GM06990 (cell line): ENCODE results near the gene PLXND1.

Experiments
- DNase-seq: peaks from one replicate; pipeline ENCODE4 v3.0.0-alpha.2; 2011; ENCODE audit not compliant: insufficient read length; ENCODE audit errors: extremely low read depth
- H3K27me3 ChIP-seq: replicated peaks from 2 replicates; pipeline ENCODE4 v1.6.0; 2011; ENCODE audit warnings: low read length; ENCODE audit not compliant: control insufficient read depth, insufficient read depth
- H3K36me3 ChIP-seq: 2 replicates; pipeline ENCODE4 v1.5.1; 2011; ENCODE audit warnings: low read length; ENCODE audit not compliant: control insufficient read depth, insufficient read depth
- H3K4me3 ChIP-seq: replicated peaks from 2 replicates; pipeline ENCODE4 v1.5.1; 2011; ENCODE audit warnings: low read depth, mild to moderate bottlenecking, control low read depth, low read length
- TF ChIP-seq, protein P1 (sequence below): IDR thresholded peaks from 2 replicates; pipeline ENCODE4 v1.5.1; 2011; ENCODE audit warnings: low read length, control low read depth, mild to moderate bottlenecking, inconsistent platforms; ENCODE audit not compliant: insufficient read depth, poor library complexity, severe bottlenecking

The PLXND1 gene, protein sequence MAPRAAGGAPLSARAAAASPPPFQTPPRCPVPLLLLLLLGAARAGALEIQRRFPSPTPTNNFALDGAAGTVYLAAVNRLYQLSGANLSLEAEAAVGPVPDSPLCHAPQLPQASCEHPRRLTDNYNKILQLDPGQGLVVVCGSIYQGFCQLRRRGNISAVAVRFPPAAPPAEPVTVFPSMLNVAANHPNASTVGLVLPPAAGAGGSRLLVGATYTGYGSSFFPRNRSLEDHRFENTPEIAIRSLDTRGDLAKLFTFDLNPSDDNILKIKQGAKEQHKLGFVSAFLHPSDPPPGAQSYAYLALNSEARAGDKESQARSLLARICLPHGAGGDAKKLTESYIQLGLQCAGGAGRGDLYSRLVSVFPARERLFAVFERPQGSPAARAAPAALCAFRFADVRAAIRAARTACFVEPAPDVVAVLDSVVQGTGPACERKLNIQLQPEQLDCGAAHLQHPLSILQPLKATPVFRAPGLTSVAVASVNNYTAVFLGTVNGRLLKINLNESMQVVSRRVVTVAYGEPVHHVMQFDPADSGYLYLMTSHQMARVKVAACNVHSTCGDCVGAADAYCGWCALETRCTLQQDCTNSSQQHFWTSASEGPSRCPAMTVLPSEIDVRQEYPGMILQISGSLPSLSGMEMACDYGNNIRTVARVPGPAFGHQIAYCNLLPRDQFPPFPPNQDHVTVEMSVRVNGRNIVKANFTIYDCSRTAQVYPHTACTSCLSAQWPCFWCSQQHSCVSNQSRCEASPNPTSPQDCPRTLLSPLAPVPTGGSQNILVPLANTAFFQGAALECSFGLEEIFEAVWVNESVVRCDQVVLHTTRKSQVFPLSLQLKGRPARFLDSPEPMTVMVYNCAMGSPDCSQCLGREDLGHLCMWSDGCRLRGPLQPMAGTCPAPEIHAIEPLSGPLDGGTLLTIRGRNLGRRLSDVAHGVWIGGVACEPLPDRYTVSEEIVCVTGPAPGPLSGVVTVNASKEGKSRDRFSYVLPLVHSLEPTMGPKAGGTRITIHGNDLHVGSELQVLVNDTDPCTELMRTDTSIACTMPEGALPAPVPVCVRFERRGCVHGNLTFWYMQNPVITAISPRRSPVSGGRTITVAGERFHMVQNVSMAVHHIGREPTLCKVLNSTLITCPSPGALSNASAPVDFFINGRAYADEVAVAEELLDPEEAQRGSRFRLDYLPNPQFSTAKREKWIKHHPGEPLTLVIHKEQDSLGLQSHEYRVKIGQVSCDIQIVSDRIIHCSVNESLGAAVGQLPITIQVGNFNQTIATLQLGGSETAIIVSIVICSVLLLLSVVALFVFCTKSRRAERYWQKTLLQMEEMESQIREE (N-terminal part only)

DNA sequence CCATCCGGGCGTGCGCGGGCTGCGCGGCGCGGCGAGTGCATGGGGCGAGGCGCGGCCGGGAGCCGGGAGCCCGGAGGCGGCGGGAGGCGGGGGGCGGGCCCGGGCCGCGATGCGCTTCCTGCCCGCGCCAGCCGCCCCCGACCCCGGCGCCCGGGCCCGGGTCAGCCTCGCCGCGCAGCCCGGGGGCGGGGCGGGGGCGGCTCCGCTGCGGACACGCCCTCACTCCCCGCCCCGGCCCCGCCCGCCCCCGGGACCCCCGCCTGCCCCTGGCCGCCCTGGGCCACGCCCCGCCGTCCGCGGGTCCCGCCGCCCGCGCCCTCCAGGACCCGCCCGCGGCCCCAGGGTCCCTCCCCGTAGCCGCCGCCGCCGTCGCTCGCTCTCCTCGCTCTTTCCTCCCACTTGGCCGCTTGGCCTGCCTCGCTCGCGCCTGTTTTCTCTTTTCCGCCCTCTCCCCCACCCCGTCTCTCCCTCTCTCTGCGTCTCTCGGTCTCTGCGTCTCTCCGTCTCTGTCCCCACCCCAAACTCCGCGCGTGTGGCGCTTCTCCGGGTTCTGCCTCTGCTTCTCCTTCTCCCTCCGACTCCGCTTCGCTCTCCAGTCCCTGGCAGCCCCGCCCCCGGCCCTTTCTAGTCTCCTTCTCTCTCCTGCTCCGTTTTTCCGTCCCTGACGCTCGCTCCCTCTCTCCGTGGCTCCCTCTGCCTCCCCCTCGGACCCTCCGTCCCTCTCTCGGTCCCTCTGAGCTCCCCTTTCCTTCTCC is at the start of gene PLXND1:
TSS of gene PLXND1 (minus strand) at position 41 of the 755 bp plus-strand sequence. CDS start at position 4, 37 bp downstream.
- H3K27me3 ChIP-seq = peaks cover 7% of the 10 kb centered on the region; the same call in 1 of the 2 replicates
- H3K36me3 ChIP-seq = no peaks in the 10 kb centered on the region
- TF ChIP-seq, protein P1, sequence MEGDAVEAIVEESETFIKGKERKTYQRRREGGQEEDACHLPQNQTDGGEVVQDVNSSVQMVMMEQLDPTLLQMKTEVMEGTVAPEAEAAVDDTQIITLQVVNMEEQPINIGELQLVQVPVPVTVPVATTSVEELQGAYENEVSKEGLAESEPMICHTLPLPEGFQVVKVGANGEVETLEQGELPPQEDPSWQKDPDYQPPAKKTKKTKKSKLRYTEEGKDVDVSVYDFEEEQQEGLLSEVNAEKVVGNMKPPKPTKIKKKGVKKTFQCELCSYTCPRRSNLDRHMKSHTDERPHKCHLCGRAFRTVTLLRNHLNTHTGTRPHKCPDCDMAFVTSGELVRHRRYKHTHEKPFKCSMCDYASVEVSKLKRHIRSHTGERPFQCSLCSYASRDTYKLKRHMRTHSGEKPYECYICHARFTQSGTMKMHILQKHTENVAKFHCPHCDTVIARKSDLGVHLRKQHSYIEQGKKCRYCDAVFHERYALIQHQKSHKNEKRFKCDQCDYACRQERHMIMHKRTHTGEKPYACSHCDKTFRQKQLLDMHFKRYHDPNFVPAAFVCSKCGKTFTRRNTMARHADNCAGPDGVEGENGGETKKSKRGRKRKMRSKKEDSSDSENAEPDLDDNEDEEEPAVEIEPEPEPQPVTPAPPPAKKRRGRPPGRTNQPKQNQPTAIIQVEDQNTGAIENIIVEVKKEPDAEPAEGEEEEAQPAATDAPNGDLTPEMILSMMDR = no peak
- DNase-seq = no peak
- peak within 1 kb of the TSS; percentile 54 for H3K4me3 ChIP-seq

DNA sequence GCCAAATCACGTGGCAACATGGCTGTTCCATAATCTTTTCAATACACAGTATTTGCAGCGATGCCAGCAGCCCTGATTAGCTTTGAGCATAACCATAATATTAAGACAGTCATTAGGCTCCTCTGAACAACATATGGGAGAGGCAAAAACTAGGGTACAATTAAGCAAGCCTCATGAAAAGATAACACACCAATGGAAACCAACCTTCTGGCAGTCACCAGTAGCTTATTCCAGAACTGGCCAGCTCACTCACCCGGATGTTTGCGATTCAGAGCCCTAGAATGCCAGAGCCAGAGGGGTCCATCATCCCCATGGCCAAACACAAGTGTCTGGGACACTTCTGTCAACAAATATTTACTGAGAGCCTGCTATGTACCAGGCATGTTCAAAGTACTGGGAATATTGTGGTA is 48.8 kb upstream of the PLXND1 start:
- TF ChIP-seq, protein P1 = no peak
- H3K4me3 ChIP-seq = no peak overlapping the region
- DNase-seq = no peak
- H3K27me3 ChIP-seq = no peaks in the 10 kb centered on the region
- H3K36me3 ChIP-seq = peaks cover 1% of the 10 kb centered on the region; the same call in 1 of the 2 replicates

DNA sequence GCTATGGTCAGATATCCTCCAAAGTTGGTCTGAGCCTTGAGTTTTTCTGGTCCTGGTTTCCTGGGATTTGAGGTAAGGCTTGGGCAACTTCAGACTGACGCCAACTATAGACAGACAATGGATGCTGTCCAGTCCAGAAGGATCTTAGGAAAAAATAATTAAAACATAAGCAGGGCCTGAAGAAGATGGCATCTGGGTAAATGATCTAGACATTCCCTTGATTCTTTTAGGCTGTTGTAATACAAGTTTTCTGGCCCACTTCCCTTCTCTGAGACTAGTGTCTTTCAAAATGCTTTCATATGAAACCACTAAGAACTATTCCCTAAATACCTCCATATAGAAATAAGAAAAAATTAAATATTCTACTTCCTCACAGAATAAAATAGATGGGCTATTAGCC is 47.7 kb upstream of the PLXND1 start:
- TF ChIP-seq, protein P1 = no peak
- Histone ChIP-seq H3K27me3 (no peaks in the 10 kb centered on the region), H3K4me3 (no peak overlapping the region), H3K36me3 (peaks cover 1% of the 10 kb centered on the region; the same call in 1 of the 2 replicates)
- no peak for DNase-seq

DNA sequence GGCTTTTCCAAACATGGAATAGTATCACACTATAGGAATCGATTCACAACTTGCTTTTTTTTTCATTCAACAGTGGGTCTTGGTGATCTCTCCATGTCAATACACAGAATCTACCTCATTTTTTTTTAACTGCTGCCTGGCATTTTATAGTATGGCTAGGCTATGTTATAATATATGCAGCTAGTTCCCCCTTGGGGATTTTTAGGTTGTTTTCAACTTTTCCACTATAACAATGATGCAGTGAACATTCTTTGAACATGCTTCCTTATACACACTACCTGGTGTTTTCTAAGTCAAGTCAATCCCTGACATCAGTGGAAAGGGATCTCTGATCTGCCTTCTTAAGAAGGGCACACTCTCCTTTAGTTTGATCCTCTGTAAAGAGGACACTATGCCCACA is 46.5 kb upstream of the PLXND1 start:
- DNase-seq = no peak
- Histone ChIP-seq H3K36me3 (peaks cover 1% of the 10 kb centered on the region; the same call in 1 of the 2 replicates), H3K27me3 (no peaks in the 10 kb centered on the region), H3K4me3 (no peak overlapping the region)
- TF ChIP-seq, protein P1 = no peak
